Peyer's patch (tissue), 4 donors: ENCODE results near the gene LRCOL1. TPM values are rescaled to one million over a fixed set of nuclear protein-coding genes. Genes with fewer than 3 reads are reported as not detected.

Experiments
- DNase-seq, 3 donors: peaks; one replicate each; pipeline ENCODE4 v3.0.0-alpha.2; 2017 to 2019
- H3K27ac ChIP-seq, 4 donors: fragments of 200-600 bp; sonication (generic); one replicate each; pipeline ENCODE4 v1.5.1; 2016 to 2019
- H3K27me3 ChIP-seq, 2 donors: fragments of 200-600 bp; sonication (generic); one replicate each; pipeline ENCODE4 v1.5.1; 2019
- H3K36me3 ChIP-seq, 3 donors: fragments of 200-600 bp; sonication (generic); one replicate each; pipeline ENCODE4 v1.5.1; 2016 to 2019
- H3K4me1 ChIP-seq, 4 donors: fragments of 200-600 bp; sonication (generic); one replicate each; pipeline ENCODE4 v1.5.1; 2016 to 2019
- H3K4me3 ChIP-seq, 4 donors: fragments of 200-600 bp; sonication (generic); 1 replicate in 3 of 4; 2 replicates in 1 of 4; pipeline ENCODE4 v1.5.1; 2016 to 2019; ENCODE audit warnings: mild to moderate bottlenecking in 1 of 4
- H3K9me3 ChIP-seq, 4 donors: fragments of 200-600 bp; sonication (generic); one replicate each; pipeline ENCODE4 v1.5.1; 2016 to 2019; ENCODE audit warnings: mild to moderate bottlenecking in 1 of 4
- CTCF ChIP-seq, 6 experiments: fragments of 450-650 bp in 4 of 6; fragments of 200-600 bp in 2 of 6; sonication (generic) in 1 of 6; IDR thresholded peaks; one replicate each; pipeline ENCODE4 v1.5.1; 2017 to 2019; ENCODE audit warnings: antibody characterized with exemption in 6 of 6, mild to moderate bottlenecking in 3 of 6, moderate library complexity in 1 of 6
- POLR2A ChIP-seq, 2 donors: fragments of 450-650 bp; IDR thresholded peaks; one replicate each; pipeline ENCODE4 v1.5.1; 2017; ENCODE audit warnings: antibody characterized with exemption in 2 of 2, mild to moderate bottlenecking in 2 of 2, moderate library complexity in 2 of 2
- total RNA-seq, 4 donors: library from RNA; depleted of rRNA; stranded (reverse); fragments of >200 nt; gene quantifications; one replicate each; pipeline ENCODE4 v1.1.0, GENCODE V29; 2016

LRCOL1 gene
- total RNA-seq, 4 donors from 2014 or later = not detected

- H3K4me1 ChIP-seq = peaks cover 0 to 30% (median 0%) of the 10 kb centered on the region in 4 donors
- H3K4me3 ChIP-seq = peak overlapping the region in 3 of 4 donors; percentile 20 to 46 (median 42)
- no peaks in the 10 kb centered on the region for H3K36me3 ChIP-seq
- TF ChIP-seq POLR2A (IDR thresholded peaks at IDR 0.05) = no peak
- no peak for TF ChIP-seq CTCF (IDR thresholded peaks at IDR 0.05)
- H3K9me3 ChIP-seq = no peaks in the 10 kb centered on the region
- H3K27me3 ChIP-seq = peaks cover 0 to 8% of the 10 kb centered on the region in 2 donors
- peak overlapping the region in 3 of 4 donors; percentile 50 to 70 (median 65) for H3K27ac ChIP-seq
- DNase-seq = no peak
Observed at GRCh38 chr12:132604151-132604618, 6.2 kb downstream of the LRCOL1 start.

GRCh38 chr12:132603240-132604150, 6.9 kb downstream of the LRCOL1 start:
- Histone ChIP-seq H3K36me3 (no peaks in the 10 kb centered on the region), H3K9me3 (no peaks in the 10 kb centered on the region), H3K4me3 (peak overlapping the region in 3 of 4 donors; percentile 20 to 46 (median 42)), H3K4me1 (peaks cover 0 to 30% (median 0%) of the 10 kb centered on the region in 4 donors), H3K27me3 (peaks cover 0 to 8% of the 10 kb centered on the region in 2 donors), H3K27ac (peak overlapping the region in 3 of 4 donors; percentile 60 to 70 (median 65))
- DNase-seq = no peak
- TF ChIP-seq POLR2A (IDR thresholded peaks at IDR 0.05) (no peak), CTCF (IDR thresholded peaks at IDR 0.05) (no peak)

- Histone ChIP-seq H3K4me3 (peak overlapping the region in 2 of 4 donors; percentile 42 to 46), H3K9me3 (no peaks in the 10 kb centered on the region), H3K27ac (peak overlapping the region in 3 of 4 donors; percentile 60 to 70 (median 65)), H3K4me1 (peaks cover 0 to 30% (median 0%) of the 10 kb centered on the region in 4 donors), H3K27me3 (peaks cover 0 to 8% of the 10 kb centered on the region in 2 donors), H3K36me3 (no peaks in the 10 kb centered on the region)
- DNase-seq = no peak
- no peak for TF ChIP-seq POLR2A (IDR thresholded peaks at IDR 0.05)
- TF ChIP-seq CTCF (IDR thresholded peaks at IDR 0.05) = no peak
Observed at GRCh38 chr12:132602572-132603239, 7.7 kb downstream of the LRCOL1 start.

GRCh38 chr12:132601171-132601883, 9.1 kb downstream of the LRCOL1 start:
- Histone ChIP-seq H3K27ac (no peak overlapping the region), H3K36me3 (no peaks in the 10 kb centered on the region), H3K27me3 (peaks cover 0 to 8% of the 10 kb centered on the region in 2 donors), H3K4me1 (peaks cover 0 to 30% (median 0%) of the 10 kb centered on the region in 4 donors), H3K4me3 (peak overlapping the region in 2 of 4 donors; percentile 46 to 47), H3K9me3 (no peaks in the 10 kb centered on the region)
- TF ChIP-seq POLR2A (IDR thresholded peaks at IDR 0.05) (no peak), CTCF (IDR thresholded peaks at IDR 0.05) (no peak)
- no peak for DNase-seq
